Stomach (tissue), 9 donors: Measurements from ENCODE around the gene EOGT. TPM values are rescaled to one million over a fixed set of nuclear protein-coding genes. Genes with fewer than 3 reads are reported as not detected.

Experiments used
- DNase-seq, 2 donors: peaks; one replicate each; pipeline versions ENCODE4 v3.0.0 to v3.0.0-alpha.2; 2013 to 2019
- H3K27ac ChIP-seq, 5 donors: fragments of 200-600 bp in 4 of 5; sonication (generic) in 4 of 5; one replicate each; pipeline ENCODE4 v1.5.1; 2013 to 2019; ENCODE audit warnings: mild to moderate bottlenecking in 1 of 5, moderate library complexity in 1 of 5
- H3K27me3 ChIP-seq, 3 donors: fragments of 200-600 bp; sonication (generic); one replicate each; pipeline ENCODE4 v1.5.1; 2017 to 2019; ENCODE audit warnings: mixed run types in 1 of 3
- H3K36me3 ChIP-seq, 4 donors: fragments of 200-600 bp; sonication (generic); 1 replicate in 3 of 4; 2 replicates in 1 of 4; pipeline ENCODE4 v1.5.1; 2016 to 2019
- H3K4me1 ChIP-seq, 4 donors: fragments of 200-600 bp; sonication (generic); one replicate each; pipeline ENCODE4 v1.5.1; 2016 to 2019
- H3K4me3 ChIP-seq, 4 donors: fragments of 200-600 bp; sonication (generic) in 3 of 4; one replicate each; pipeline ENCODE4 v1.5.1; 2016 to 2019; ENCODE audit warnings: mild to moderate bottlenecking in 1 of 4
- H3K9me3 ChIP-seq, 4 donors: fragments of 200-600 bp; sonication (generic); one replicate each; pipeline ENCODE4 v1.5.1; 2016 to 2019
- EP300 ChIP-seq: sonication (generic); formaldehyde crosslinking; IDR thresholded peaks from one replicate; pipeline ENCODE4 v1.6.1; 2017; ENCODE audit warnings: antibody characterized with exemption
- POLR2A ChIP-seq, 4 donors: fragments of 450-650 bp; IDR thresholded peaks; one replicate each; pipeline ENCODE4 v1.6.1; 2016; ENCODE audit warnings: antibody characterized with exemption in 4 of 4, control low read depth in 2 of 4, mild to moderate bottlenecking in 1 of 4, moderate library complexity in 1 of 4
- POLR2AphosphoS5 ChIP-seq, 3 donors: sonication (generic); formaldehyde crosslinking; IDR thresholded peaks; one replicate each; pipeline ENCODE4 v1.6.1; 2016; ENCODE audit warnings: antibody characterized with exemption in 3 of 3
- WGBS, 5 donors: extraction: QIAGEN DNeasy Blood & Tissue Kit in 3 of 5; methylation state at CpG; one replicate each; pipeline versions ENCODE4 v1.1.5 to v1.1.7; 2013 to 2018; 5-methylcytosine and 5-hydroxymethylcytosine counted together
- intact Hi-C: fragments of 100-400 bp; cut with DNase I; formaldehyde crosslinking; loops from one replicate; pipeline ENCODE4 v1.15.1; 2023; ENCODE audit warnings: low total_unique reads
- polyA plus RNA-seq, 3 donors: library from polyadenylated mRNA; stranded (reverse); fragments of 200-250 nt; gene quantifications; one replicate each; pipeline ENCODE4 v1.2.3, GENCODE V29; 2013
- total RNA-seq, 5 donors: library from RNA; depleted of rRNA; stranded (reverse); fragments of >200 nt; gene quantifications; one replicate each; pipeline versions ENCODE4 v1.1.0 to v1.2.3, GENCODE V29; 2014 to 2016
- TF ChIP-seq, protein P1 (sequence below), 7 experiments: fragments of 450-650 bp in 4 of 7; fragments of 200-600 bp in 3 of 7; sonication (generic) in 3 of 7; IDR thresholded peaks; one replicate each; pipeline ENCODE4 v1.5.1; 2016 to 2019; ENCODE audit warnings: antibody characterized with exemption in 7 of 7, control low read depth in 2 of 7, mild to moderate bottlenecking in 1 of 7
- donor health status: healthy with polysubstance abuse.
- donor health status: Bipolar disorder and iron deficiency.
- donor health status: healthy.

EOGT gene
- total and polyA plus RNA-seq, 8 donors, result 4.6 to 80.5 (median 19.2) TPM

DNA sequence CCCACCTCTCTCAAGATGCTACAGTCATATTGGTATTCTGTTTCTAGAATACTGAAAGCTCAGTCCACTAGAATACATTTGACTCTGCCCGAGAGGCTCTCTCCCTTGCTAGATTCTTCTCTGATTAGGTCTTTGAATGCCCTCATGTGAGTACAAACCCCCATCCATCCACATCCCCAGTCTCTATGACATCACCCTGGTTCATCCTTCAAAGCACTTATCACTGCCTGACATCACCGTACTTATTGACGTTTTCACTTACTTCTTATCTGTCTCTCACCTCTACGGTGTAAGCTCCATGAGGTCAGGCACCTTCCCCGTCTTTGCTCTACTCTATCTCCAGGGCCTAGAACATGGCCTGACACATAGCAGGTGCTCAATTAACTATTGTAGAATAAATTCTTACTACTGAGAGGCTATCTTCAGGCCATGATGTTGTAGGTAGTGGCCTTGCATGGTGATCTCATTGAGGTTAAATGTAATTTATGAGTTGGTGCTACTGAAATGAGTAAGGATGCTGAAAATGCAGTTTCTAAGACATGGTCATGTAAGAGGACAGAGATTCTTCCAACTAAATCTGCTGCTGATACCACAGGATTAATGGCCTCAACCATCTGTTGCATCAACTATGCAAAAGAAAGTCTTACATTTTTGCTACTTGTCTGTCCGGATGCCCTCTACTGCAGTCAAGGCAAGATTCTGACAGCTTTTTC is 26.8 kb downstream of the EOGT start:
- Histone ChIP-seq H3K9me3 (no peaks in the 10 kb centered on the region), H3K4me3 (no peak overlapping the region), H3K27ac (no peak overlapping the region), H3K27me3 (no peaks in the 10 kb centered on the region), H3K4me1 (no peaks in the 10 kb centered on the region), H3K36me3 (peaks cover 41 to 95% (median 83%) of the 10 kb centered on the region in 4 donors)
- TF ChIP-seq POLR2A (IDR thresholded peaks at IDR 0.05), result no peak
- no peak for TF ChIP-seq EP300
- TF ChIP-seq POLR2AphosphoS5 (IDR thresholded peaks at IDR 0.05), result no peak
- TF ChIP-seq, protein P1, sequence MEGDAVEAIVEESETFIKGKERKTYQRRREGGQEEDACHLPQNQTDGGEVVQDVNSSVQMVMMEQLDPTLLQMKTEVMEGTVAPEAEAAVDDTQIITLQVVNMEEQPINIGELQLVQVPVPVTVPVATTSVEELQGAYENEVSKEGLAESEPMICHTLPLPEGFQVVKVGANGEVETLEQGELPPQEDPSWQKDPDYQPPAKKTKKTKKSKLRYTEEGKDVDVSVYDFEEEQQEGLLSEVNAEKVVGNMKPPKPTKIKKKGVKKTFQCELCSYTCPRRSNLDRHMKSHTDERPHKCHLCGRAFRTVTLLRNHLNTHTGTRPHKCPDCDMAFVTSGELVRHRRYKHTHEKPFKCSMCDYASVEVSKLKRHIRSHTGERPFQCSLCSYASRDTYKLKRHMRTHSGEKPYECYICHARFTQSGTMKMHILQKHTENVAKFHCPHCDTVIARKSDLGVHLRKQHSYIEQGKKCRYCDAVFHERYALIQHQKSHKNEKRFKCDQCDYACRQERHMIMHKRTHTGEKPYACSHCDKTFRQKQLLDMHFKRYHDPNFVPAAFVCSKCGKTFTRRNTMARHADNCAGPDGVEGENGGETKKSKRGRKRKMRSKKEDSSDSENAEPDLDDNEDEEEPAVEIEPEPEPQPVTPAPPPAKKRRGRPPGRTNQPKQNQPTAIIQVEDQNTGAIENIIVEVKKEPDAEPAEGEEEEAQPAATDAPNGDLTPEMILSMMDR (IDR thresholded peaks at IDR 0.05), result no peak
- intact Hi-C loops, result no loop called here
- WGBS, 5 donors, result 94 to 98% (median 96%) methylated on average over 6 of the region's 6 CpGs
- DNase-seq, result no peak

DNA sequence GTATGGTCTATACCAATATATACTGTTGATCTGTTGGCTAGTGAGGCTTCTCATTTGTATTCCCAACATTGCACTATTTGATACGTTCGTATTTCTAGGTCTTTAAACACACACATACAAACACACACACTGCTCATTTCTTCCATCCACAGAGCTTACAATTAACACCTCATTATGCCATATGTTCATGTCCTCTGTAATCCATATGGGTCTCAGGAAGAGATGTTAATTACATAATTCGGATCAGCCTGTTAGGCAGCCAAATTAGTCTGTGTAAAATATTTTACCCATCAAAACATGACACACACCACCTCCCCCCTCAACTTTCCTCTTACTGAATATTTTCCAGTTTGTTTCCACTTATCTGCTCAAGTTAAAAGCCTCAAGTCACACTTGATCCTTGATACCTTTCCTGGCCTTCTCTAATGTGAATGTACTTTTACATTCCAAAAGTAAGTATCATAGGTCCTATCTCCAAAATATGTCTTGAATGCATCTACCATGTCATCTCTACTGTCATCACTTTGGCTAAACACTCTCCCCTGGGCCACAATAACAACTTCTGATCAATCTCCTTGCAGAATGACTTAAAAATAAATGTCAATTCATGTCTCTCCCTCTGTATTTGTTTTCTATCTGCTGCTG is 28.2 kb downstream of the EOGT start:
- Histone ChIP-seq H3K36me3 (peaks cover 54 to 95% (median 89%) of the 10 kb centered on the region in 4 donors), H3K27me3 (no peaks in the 10 kb centered on the region), H3K9me3 (no peaks in the 10 kb centered on the region), H3K4me3 (no peak overlapping the region), H3K27ac (no peak overlapping the region), H3K4me1 (no peaks in the 10 kb centered on the region)
- 50 to 97% (median 80%) methylated on average over 1 to 3 of the region's 3 CpGs for WGBS, 5 donors
- TF ChIP-seq, protein P1 (IDR thresholded peaks at IDR 0.05), result no peak
- intact Hi-C loops, result no loop called here
- DNase-seq, result no peak

DNA sequence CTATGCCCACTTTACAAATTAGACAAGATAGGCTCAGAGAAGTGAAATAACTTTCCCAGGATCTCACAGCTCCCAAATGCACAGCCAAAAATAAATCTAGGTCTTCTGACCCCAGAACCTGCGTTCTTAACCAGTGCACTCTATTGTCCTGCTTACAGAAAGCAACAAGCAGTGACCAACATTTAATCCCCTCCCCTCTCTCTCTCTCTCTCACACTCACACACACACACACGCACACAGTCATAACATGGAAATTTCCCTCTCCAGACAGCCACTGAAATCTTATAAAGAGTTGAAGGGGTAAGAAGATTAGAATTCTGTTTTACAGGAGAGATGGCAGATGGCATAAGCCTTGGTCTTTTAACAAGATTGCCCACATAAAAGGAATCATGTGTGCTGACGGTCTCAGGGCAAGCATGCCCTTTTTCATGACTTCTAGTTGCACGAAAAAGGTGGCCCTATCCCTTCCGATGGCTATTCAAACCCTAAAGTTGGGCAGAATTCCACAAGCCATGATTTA is 29.4 kb downstream of the EOGT start:
- 73 to 97% (median 88%) methylated on average over 5 of the region's 5 CpGs for WGBS, 5 donors
- no peak for DNase-seq
- no peaks in the 10 kb centered on the region for H3K4me1 ChIP-seq
- H3K4me3 ChIP-seq, result no peak overlapping the region
- intact Hi-C loops, result no loop called here
- TF ChIP-seq, protein P1 (IDR thresholded peaks at IDR 0.05), result no peak
- TF ChIP-seq EP300, result no peak
- no peak for TF ChIP-seq POLR2AphosphoS5 (IDR thresholded peaks at IDR 0.05)
- TF ChIP-seq POLR2A (IDR thresholded peaks at IDR 0.05), result no peak
- no peak overlapping the region for H3K27ac ChIP-seq
- H3K36me3 ChIP-seq, result peaks cover 62 to 100% (median 100%) of the 10 kb centered on the region in 4 donors
- H3K9me3 ChIP-seq, result no peaks in the 10 kb centered on the region
- no peaks in the 10 kb centered on the region for H3K27me3 ChIP-seq

DNA sequence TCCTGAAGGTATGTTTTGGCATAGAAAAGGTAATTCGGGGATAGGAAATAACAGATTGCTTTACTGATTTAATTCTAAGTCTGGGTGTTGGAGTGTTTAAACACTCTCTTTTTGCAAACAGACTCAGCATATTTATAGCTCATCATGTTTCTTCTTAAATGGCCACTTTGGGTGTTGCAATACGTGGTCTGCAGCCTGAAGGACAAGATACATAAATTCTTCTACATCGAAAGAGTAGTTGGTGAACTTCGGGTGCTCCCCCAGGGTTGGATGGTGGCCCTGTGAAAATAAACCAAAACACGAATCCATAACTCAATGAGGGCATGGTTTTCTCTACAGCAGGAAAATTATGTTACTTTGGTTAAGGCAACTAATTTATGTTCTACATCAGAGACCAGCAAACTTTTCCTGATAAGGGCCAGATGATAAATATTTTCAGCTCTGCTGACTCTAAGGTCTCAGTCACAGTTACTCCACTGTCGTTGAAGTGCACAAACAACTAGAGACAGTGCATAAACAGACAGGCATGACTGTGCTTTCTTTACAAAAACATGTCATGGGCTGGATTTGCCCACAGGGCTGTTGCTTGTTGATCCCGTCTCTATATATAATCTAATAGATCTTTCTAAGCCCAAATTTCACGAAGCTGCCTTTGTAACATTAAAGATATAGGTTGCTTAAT is 35.9 kb downstream of the EOGT start:
- intact Hi-C loops, result no loop called here
- Histone ChIP-seq H3K27me3 (no peaks in the 10 kb centered on the region), H3K4me1 (no peaks in the 10 kb centered on the region), H3K36me3 (peaks cover 58 to 79% (median 72%) of the 10 kb centered on the region in 4 donors), H3K9me3 (no peaks in the 10 kb centered on the region), H3K27ac (no peak overlapping the region), H3K4me3 (no peak overlapping the region)
- WGBS, 5 donors, result 70 to 81% (median 75%) methylated on average over 8 of the region's 8 CpGs
- TF ChIP-seq POLR2AphosphoS5 (IDR thresholded peaks at IDR 0.05), result no peak
- TF ChIP-seq, protein P1 (IDR thresholded peaks at IDR 0.05), result no peak
- no peak for TF ChIP-seq POLR2A (IDR thresholded peaks at IDR 0.05)
- no peak for TF ChIP-seq EP300
- no peak for DNase-seq
